Vagina (tissue), 2 donors: ENCODE results near the gene SHCBP1L.

Experiments
- POLR2A ChIP-seq, 2 donors: fragments of 450-650 bp; IDR thresholded peaks; one replicate each; pipeline ENCODE4 v1.6.1; 2017; ENCODE audit warnings: antibody characterized with exemption in 2 of 2, mild to moderate bottlenecking in 2 of 2, moderate library complexity in 2 of 2
- POLR2AphosphoS5 ChIP-seq, 2 donors: sonication (generic); formaldehyde crosslinking; IDR thresholded peaks; one replicate each; pipeline ENCODE4 v1.9.0; 2017; ENCODE audit warnings: antibody characterized with exemption in 2 of 2, mild to moderate bottlenecking in 2 of 2, low read depth in 1 of 2; ENCODE audit not compliant: insufficient read depth in 1 of 2
- TF ChIP-seq, protein P1 (sequence below), 3 experiments: fragments of 450-650 bp in 2 of 3; fragments of 200-600 bp in 1 of 3; sonication (generic) in 1 of 3; IDR thresholded peaks; one replicate each; pipeline ENCODE4 v1.5.1; 2017 to 2019; ENCODE audit warnings: antibody characterized with exemption in 3 of 3, mild to moderate bottlenecking in 2 of 3, moderate library complexity in 2 of 3

DNA sequence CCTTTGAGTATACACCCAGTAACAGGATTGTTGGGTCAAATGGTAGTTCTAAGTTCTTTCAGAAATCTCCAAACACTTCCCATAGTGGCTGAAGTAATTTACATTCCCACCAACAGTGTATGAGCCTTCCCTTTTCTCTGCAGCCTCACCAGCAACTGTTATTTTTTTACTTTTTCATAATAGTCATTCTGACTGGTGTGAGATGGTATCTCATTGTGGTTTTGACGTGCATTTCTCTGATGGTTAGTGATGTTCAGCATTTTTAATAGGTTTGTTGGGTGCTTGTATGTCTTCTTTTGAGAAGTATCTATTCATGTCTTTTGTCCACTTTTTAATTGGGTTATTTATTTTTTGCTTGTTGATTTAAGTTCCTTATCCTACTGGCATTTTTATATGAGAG lies 43.9 kb upstream of the SHCBP1L start:
- TF ChIP-seq, protein P1, sequence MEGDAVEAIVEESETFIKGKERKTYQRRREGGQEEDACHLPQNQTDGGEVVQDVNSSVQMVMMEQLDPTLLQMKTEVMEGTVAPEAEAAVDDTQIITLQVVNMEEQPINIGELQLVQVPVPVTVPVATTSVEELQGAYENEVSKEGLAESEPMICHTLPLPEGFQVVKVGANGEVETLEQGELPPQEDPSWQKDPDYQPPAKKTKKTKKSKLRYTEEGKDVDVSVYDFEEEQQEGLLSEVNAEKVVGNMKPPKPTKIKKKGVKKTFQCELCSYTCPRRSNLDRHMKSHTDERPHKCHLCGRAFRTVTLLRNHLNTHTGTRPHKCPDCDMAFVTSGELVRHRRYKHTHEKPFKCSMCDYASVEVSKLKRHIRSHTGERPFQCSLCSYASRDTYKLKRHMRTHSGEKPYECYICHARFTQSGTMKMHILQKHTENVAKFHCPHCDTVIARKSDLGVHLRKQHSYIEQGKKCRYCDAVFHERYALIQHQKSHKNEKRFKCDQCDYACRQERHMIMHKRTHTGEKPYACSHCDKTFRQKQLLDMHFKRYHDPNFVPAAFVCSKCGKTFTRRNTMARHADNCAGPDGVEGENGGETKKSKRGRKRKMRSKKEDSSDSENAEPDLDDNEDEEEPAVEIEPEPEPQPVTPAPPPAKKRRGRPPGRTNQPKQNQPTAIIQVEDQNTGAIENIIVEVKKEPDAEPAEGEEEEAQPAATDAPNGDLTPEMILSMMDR (IDR thresholded peaks at IDR 0.05), result no peak
- TF ChIP-seq POLR2AphosphoS5 (IDR thresholded peaks at IDR 0.05; ENCODE audit: insufficient read depth in 1 of 2, low read depth in 1 of 2) (no peak), POLR2A (IDR thresholded peaks at IDR 0.05) (no peak)
